HG02571 (cell line): ENCODE results near the gene MALRD1.

ENCODE experiments used
- ATAC-seq: cut with Tn5 transposase; IDR thresholded peaks from one replicate; pipeline ENCODE4 v1.9.1; 2021; ENCODE audit warnings: mild to moderate bottlenecking, moderate library complexity; ENCODE audit not compliant: unreplicated experiment

Gene MALRD1

DNA sequence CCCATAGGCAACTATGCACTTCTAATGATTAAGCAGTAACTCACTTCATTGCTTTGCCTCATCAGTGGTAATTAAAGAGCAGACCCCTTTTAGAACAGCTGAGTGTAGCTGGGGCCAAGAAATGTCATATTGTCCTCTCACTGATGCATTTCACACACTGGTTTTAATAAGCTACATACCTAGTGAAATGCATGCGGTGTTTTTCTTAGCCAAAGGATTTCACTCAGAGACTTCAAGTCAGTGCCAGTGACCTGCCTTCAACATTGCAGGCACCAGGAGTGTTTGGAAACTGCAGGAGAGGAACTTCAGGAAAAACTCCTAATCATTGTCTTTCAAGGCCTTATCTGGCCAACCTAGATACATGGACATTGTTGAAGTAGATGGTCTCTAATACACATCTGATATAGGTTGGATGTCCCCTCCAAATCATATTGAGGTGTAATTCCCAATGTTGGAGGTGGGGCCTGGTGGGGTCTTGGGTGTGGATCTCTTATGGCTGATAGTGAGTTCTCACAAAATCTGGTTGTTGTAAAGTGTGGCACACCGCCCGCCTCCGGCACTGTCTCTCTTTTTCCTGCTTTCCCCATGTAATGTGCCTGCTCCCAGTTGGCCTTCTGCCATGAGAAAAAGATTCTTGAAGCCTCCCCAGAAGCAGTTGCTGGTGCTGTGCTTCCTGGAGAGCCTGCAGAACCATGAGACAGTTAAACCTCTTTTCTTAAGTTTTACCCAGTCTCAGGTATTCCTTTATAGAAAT lies 515.0 kb downstream of the MALRD1 start:
- no peak for ATAC-seq

DNA sequence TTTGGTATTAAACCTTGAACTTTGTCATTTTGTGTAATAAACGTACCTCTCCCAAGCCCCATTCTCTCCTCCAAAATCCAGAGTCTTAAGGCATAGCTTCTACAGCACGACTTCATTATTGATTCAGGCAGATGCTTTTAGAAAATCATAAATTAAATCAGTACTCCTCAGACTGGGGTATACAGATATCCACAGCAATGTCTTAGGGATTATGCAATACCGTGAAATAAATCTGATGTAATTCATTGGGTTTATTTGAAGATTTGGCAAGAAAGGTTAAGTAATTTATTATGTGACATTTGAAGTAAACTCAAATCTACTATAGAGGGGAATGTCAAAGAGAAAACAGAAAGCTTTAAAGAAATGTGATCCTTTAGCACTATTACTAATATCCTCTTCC lies 521.5 kb downstream of the MALRD1 start:
- ATAC-seq, result no peak

DNA sequence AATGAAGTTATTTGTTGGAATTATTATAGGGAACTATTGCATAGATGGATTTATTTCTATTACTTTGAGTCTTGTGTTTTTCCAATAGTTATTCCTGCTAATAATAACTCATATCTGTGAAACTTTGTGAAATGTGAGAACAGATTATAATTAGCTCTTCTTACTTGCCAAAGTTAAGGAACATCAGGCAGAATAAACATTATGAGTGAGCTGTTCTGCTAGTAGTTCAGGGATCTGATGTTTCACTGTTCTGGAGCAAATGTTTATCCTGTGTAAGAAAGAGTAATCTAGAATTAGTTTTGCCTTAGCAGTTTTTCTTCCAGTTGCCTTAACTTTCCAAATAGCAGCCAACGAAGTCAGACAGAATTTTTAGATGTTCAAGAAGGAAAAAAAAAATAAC lies 522.4 kb downstream of the MALRD1 start:
- no peak for ATAC-seq

DNA sequence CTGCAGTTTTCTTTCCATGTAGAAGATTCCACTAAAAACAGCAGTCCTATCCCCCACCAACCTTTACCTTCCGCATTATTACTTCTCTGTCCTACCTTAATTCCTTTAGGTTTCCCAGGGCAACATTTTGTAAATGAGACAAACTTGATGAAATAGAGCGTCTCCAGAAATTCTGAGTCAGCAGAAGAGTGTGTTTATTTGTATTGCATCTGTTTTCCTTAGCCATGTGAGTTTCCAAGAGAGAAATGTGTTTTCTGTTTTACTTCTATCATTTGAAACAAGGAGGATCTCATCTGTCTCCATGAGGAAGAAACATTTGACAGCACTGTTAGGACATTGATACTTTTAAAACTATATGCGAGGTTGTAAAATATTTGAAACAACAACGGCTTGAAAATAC lies 523.5 kb downstream of the MALRD1 start:
- ATAC-seq, result no peak

DNA sequence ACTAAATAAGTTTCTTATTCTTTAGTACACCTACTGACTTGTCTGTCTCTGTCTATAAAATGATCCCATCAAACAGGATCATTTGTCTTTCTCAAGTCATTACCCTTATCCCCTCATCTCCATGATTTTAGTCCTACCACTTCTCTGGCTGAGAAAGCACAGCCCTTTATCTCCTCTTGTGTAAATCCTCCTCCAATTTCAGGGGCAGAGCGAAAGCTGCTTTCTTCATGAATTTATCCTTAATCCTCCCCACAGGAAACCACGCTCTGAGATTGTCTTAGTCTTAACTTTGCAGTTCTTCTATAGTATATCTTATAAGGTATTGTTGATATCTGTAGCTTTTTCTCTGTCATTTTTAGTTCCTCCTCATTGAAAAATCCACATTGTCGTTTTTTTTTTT lies 528.0 kb downstream of the MALRD1 start:
- ATAC-seq, result no peak

DNA sequence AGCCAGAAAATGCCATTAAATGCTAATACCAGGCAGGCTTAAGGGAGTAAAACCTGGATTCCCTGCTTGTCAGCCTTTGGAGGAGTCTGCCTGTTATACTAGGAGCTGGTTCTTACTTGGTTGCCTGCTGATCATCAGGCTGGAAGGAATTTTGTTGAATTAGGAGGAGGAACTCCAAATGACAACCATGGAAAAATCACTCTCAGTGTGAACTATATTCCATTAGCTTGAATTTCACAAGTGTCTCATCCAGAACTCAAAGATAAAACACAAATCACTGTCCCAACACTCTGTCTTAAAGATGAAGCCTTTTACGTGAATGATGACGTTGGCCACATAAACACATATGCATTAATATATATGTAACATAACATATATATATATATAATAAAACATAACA lies 528.8 kb downstream of the MALRD1 start:
- no peak for ATAC-seq

DNA sequence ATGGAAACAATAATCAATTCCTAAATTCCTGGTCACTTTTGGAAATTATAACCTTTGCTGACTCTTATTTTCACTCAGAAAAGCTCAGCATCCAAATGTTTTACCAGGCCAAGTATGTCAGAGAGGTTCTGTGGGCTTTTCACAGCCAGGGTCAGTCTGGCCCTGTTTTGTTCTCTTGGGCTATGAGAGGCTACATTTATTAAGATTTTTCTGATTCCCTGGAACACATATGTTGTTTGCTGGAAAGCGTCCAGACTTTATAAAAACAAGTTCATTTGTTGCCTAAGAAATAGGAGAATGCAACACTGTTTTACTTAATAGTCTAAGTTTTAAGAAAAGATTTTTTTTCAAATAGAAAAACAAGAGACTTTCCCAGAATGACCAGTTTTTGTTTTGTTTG lies 529.2 kb downstream of the MALRD1 start:
- ATAC-seq, result no peak

DNA sequence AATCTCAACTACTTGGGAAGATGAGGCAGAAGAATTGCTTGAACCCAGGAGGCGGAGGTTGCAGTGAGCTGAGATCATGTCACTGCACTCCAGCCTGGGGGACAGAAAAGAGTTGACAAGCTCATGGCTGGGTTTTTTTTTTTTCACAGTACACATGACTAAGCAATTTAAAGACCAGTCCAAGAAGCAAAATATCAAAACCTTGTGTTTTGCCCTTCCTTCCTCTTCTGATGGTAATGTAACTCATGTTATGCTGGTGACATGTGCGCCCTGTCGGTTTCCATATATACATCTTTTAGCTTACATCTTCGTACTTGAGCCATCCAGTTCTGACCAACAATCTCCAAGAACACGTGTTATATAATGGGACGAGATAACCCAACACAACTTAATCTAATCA lies 530.0 kb downstream of the MALRD1 start:
- ATAC-seq, result no peak

DNA sequence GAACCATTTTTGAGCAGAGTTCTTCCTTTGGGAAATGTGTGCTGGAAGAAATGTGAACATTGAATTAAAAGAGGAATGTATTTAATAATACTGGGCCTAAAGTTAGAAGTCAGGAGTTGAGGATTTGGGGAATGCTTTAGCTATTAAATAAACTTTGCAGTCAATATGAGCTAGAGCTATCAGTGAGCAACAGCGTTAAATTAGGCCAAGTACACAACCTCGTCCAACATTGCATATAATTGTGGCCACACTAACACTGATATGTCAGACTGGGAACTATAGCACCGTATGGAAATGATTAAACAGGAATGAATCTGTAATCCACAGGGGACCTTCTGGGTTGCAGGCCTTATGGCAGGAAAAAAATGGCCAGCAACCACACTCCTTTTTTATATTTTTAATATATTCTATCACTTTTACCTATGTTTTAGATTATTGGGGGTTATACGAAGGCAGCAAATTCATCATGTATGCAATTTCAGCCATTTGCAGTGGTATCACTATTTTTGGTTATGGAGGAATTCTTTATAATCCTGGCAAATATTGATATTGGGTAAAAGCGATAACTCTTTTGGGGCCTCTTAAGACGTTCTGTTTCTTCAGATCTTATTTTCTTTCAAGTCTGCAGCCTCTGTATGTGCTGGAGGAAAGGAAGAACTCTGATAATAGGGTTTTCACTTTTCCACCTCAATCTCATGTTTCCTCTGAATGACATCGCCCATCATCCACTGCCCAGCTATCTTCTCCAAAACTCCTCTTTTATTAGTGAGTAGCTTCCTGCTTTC lies 531.4 kb downstream of the MALRD1 start:
- ATAC-seq, result no peak

DNA sequence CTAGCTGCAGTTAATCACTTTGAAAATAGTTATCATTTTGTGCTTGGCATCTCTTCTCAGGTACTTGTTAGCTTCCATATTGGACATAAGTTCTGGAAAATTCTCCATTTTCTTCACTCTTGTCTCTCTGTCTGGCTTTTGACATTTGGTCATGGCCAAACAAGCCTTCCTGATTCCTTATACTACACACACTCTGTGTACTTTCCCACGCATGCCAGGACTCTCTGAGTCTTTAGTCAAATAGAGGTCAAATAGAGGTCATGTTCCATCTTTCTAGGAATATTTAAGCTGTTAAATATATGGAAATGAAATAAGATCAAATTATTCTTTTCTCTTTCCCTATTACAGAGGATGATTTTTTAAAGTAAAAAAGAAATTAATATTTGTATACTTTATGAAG lies 532.1 kb downstream of the MALRD1 start:
- no peak for ATAC-seq

DNA sequence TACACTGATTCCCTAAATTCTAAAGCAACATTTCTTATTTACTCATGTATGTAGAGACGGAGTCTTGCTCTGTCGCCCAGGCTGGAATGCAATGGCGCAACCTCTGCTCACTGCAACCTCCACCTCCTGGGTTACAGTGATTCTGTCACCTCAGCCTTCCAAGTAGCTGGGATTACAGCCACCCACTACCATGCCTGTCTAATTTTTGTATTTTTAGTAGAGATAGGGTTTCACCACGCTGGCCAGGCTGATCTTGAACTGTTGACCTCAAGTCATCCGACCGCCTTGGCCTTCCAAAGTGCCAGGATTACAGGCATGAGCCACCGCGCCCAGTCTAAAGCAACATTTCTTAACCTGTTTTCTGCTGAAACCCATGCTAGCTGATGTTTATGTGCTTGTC lies 540.0 kb downstream of the MALRD1 start:
- no peak for ATAC-seq

DNA sequence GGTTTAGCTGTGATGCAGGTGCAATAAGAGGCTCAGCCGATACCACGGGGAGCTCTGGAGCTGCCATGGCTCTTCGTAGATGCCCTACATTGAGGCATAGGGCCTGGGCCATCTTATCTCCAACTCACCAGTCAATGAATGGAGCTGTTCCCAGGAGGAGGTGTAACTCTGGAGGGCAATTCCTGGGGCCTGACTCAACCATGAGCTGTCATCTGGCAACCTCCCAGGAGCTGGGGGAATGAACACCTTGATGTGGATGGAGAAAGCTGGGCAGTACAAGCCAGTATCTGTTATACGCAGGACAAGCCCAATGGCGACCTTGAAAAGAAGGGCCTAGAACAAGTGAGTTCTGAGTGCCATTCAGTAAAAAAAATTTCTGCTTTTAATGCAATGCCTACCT lies 543.7 kb downstream of the MALRD1 start:
- ATAC-seq, result no peak

DNA sequence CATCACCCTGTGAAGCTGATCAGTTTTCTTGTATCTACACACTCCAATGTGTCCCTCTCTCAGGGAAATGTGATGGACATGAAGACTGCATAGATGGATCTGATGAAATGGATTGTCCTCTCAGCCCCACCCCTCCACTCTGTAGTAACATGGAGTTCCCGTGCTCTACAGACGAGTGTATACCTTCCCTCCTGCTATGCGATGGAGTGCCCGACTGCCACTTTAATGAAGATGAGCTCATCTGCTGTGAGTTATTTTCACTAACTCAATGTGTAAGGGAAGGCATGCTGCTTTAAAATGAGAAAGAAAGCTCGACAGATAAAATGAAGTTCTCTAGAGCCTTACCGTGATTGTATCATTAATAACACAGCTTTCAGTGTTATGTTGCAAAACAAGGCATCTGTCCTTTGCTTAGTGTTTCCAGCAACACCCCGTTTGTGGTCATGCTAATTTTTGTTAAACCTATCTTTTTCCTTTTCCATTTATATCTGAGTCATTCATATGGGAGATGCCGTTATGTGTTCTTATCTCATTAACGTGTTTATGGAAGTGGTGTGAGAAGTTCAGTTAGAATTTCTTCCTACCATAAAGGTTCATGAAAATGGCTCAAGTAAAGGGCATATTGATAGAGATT lies 546.7 kb downstream of the MALRD1 start:
- no peak for ATAC-seq

DNA sequence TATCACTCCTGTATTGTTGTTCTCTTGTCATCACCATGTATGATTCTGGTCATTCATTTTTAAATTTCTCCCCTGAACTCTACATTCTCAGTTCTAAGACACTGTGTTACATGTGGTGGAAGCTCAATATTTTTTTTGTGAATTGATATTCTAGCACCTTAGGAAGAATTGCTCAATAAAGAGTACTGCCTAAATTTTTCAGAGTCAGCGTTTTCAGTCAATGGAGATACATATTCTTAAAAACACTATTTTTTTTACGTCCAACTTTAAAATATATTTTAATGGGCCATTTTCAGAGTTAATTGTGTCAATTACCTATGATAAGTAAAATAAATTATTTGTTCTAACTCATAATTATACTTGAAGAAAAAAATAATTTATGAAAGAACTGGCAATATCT lies 557.2 kb downstream of the MALRD1 start:
- ATAC-seq, result no peak

DNA sequence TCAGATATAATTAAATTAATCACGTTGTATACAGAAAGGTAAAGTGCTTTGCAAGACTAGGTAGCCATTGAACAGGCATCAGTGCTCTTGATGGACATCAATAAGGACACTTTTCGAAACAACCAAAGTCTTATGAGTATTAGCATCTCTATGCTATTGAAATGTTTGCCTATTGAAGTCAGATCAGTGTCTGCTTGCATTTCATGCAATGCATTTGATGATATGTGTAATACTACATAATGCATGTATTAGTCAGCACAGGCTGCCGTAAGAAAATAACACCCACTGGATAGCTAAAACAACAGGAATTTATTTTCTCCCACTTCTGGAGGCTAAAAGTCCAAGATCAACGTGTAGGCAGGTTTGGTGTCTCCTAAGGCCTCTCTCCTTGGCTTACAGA lies 558.4 kb downstream of the MALRD1 start:
- ATAC-seq, result no peak

DNA sequence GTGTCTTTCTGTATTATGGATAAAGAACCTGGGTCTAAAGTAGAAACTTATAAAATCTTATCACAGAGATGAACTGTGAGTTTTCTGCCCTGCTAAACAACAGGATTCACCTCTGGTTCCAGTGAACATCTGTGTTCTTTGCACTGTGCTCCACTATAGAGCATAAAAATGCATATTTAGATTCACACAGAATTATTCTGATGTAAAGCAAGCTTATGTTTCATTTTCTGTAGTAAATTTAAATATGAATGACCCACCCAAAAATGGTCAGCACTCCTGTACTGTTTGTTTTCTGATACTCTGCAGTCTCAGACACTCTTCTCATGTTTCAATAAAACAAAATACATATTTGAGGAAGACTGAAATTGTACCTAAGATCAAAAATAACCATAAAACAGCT lies 563.2 kb downstream of the MALRD1 start:
- ATAC-seq, result no peak

DNA sequence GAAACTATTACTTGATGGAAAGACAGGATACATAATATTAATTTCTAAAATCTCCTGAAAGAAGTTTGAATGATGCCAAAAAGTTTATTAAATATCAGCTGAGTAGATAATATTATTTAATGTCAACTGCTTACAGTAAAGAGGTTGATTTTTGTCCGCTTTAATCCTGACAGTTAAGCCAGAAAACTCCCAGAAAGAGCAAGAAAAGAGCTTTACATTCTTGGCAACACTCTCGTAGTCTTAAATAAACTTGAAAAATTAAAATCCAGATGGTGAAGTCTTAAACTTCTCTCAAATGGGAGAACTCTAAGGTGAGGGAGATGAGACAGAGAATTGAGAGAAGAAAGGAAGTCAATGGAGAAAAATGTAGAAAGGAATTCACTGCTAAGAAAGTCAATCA lies 568.4 kb downstream of the MALRD1 start:
- ATAC-seq, result no peak

DNA sequence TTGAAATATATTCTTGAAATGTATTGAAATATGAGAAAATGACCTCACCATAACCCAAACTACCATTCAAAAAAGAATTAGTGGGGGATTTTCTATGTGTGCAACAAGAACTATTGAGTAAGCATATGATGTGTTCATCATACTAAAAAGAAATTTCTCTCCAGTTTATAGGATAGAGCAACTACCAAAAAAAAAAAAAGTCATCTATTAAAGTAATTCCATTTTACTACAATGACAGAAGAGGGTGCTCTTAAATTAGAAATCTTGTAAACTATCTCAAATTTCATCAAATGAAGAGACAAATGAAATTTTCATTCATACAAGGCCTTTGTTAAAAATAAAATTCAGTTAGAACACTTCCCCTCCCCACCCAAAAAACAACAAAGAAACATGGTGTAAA lies 572.2 kb downstream of the MALRD1 start:
- ATAC-seq, result no peak

DNA sequence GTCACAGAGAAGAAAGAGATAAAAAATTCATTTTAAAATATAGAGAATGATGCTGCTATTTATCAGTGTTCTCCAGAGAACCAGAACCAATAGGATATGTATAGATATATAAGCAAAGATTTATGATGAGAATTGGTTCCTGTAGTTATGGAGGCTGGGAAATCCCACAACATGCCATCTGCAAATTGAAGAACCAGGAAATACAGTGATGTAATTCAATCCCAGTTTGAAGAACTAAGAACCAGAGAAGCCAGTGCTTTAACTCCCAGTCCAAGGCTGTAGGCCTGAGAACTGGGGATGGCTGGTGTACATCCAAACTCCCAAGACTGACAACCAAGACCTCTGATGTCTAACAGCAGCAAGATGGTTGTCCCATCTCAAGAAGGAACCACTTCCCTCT lies 574.7 kb downstream of the MALRD1 start:
- ATAC-seq, result no peak

DNA sequence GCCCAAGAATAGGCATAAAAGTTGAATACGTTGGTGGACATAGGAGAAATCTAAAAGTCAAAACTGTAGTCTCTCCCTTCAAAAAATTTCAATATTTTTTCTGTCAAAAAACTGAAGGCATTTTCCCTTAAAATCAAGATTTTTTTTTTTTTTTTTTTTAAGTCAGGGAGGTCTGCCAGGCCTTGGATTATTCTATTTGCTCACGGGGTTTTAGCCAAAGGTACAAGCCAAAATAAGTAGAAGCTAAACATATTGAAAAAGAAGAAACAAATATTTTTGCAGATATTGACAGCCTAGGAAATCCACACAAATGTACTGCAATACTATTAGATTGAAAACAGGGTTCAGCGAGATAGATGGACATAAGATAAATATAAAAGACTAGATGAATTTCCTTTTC lies 577.6 kb downstream of the MALRD1 start:
- ATAC-seq, result no peak

DNA sequence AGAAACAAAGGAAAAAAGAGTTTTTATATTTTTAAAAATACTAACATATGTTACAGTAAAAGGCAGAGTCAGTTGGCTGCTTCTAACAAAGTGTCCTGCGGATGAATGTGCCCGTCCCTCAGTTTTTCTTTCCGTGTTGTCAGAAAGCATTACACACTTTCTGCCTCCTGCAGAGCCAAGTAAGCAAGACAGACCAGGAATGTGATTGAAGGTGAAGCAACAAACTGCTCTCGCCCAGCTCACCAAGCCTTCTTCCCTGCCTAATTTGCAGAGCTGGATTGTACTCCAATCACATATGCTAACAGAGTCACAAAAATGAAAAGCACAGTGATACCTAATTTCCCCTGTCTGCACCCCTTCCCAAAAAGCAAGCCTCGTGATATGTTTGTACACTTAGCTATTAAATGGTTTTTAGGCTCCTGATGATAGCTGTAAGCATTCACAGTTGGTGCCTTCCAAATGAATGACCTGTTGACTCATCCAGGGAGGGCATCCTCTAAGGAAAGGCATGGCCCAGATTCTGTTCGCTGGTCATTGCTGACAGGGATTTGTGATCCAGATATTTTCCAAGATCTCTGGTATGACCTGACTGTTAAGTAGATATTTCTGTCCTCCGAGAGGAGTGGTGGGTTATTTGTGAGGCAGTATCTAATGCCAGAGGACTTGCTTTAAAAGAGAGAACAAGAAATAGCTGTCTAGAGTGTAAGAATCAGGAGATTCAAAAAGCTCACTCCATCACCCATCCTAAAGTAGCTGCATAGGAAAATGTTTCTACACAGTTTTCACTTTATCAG lies 580.4 kb downstream of the MALRD1 start:
- no peak for ATAC-seq
